ENCODE measurements around the gene ZNF462. TPM values are rescaled to one million over a fixed set of nuclear protein-coding genes. Genes with fewer than 3 reads are reported as not detected.

ZNF462 gene
- polyA plus RNA-seq, 1 donor from 2014 or later = not detected

DNA sequence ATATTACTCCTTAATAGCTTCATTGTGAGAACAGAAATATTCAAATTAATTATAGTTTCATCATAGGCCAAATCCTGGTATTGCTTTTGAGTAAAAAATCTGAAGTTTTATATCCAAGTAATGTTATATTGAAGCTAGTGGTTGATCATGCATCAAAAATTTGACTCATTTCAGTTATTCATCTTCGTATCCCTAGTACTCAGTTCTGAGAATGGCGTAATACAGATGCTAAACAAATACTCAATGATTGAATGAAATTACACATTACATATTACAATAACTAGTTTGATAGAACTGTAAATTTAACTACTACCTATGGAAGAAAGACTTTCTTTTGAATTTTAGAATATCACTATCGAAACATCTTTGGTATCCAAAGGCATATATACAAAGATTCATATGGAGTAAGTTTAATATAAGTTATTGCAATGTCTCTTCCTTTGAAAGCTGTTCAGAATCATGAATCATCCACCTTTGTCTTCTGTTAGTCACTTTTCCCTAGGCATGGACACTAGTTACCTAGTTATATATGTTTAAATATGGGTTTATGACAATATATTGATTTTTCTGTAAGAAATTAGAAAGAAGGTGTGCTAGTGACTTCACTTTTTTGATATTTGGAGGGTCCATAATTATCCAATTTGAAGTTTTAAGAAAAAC, 5.0 kb upstream of the ZNF462 start:
- Mint-ChIP-seq H3K4me1 (peaks cover 0 to 5% (median 0%) of the 10 kb centered on the region in 3 donors), H3K27ac (no peak overlapping the region), H3K36me3 (no peaks in the 10 kb centered on the region), H3K27me3 (peaks cover 40% of the 10 kb centered on the region), H3K9me3 (peaks cover 0 to 4% (median 3%) of the 10 kb centered on the region in 3 donors), H3K4me3 (no peak overlapping the region)

DNA sequence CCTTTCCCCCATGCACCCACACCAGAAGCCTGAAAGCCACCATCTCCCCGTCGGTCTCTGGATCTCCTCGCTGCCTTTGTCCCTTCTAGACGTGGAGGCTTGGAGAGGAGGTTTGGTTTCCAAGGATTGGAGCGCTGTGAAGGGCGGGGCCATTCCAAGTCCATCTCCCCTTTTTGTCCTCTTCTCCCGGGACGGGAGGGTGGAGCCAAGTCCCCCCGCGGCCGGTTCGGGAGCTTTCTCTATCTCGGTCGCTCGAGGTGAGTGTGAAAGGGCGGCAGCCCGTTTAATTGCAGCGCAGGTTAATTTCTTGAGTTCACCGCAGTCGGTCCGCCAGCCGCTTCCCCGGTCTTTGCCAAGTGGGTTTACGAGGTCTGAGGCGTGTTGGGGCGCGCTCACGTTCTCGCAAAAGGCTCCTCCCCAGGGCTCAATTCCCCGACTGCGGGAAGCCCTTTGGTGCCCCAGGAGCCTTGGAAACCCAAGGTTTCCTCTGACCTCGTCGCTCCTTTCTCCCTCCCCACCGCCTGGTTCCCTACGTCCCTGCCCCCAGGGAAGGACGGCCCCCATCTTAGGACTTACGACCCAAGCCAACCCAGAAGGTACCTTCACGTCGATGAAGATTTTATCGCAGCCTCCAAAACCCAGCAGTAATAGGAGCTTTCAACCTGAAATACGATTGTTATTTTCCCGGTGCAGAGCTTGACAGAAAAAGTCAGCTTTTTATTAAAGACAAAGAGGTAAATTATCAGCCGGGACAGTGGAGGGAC, 2.8 kb upstream of the ZNF462 start:
- H3K4me3 Mint-ChIP-seq = peak overlapping the region in 1 of 4 donors; percentile 85
- H3K27me3 Mint-ChIP-seq = peaks cover 55% of the 10 kb centered on the region
- no peaks in the 10 kb centered on the region for H3K36me3 Mint-ChIP-seq
- H3K27ac Mint-ChIP-seq = no peak overlapping the region
- peaks cover 0 to 4% (median 3%) of the 10 kb centered on the region in 3 donors for H3K9me3 Mint-ChIP-seq
- peaks cover 0 to 10% (median 3%) of the 10 kb centered on the region in 3 donors for H3K4me1 Mint-ChIP-seq

DNA sequence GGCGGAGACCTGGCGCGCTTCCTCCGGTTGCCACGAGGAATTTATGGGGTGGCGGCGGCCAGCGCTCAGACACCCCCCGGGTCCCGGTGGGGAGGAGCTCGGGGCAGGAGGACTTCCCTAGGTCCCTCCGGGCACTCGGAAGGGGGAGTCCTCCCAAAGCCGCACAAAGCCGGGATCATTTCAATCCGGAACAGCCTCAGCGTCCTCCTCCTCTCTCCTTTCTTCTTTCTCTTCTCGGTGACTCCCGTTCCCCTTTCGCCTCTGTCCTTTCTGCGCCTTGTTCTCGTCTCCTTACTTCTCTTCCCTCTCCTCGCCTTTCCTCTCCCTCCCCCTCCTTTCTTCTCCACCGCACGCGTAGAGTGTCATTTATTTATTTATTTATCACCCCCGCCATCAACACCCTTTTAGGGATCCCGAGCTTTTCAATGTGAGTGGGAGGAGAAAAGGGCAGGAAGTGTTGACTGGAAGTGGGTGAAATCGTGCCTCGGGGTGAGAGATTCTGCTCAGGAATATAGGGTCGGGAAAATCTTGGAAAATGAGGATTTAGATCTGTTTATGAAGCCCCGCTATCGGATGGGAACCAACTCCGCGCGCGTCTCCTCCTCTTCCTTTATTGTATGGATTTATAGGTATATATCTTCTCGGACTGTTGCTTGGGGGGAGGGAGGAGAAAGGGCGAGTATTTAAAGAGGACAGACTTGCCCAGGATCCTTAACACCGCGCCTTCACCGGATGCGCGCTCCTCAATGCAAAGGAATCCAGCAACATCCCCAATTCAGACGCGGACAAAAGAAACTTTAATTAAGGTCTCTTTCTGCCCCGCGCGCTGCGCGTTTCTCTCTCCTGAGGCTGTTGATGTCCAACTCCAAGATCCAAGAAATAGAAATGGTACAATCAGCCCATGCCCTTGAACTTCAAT, 2.0 kb upstream of the ZNF462 start:
- Mint-ChIP-seq H3K4me1 (peaks cover 0 to 10% (median 3%) of the 10 kb centered on the region in 3 donors), H3K9me3 (peaks cover 0 to 5% (median 3%) of the 10 kb centered on the region in 3 donors), H3K4me3 (peak overlapping the region in 1 of 4 donors; percentile 32), H3K27me3 (peaks cover 57% of the 10 kb centered on the region), H3K36me3 (no peaks in the 10 kb centered on the region), H3K27ac (peak overlapping the region in 1 of 3 donors; percentile 21)

DNA sequence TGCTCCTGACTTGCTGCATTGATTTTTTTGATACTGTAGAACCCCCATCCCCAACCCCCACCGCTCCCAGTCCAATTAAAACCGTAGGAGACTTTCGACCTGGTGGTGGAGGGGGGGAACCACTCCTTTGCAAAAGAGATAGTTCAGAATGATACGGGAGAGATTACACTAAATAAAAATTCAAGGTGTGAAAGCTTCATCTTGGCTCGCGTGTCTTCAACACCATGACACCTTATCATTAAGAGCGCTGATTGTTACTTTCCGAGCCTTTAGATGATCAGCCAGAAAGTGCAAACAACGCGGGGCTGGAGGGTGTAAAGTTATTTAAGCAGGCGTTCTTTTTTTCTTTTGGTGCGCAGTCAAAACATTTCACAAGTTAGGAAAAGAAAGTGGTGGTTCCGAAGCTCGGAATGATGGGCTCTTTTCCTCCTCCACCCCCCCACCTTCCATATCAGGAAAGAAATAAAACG, 1.3 kb upstream of the ZNF462 start:
- no peaks in the 10 kb centered on the region for H3K36me3 Mint-ChIP-seq
- H3K4me1 Mint-ChIP-seq = peaks cover 0 to 10% (median 3%) of the 10 kb centered on the region in 3 donors
- peak overlapping the region in 1 of 3 donors; percentile 21 for H3K27ac Mint-ChIP-seq
- H3K4me3 Mint-ChIP-seq = peak overlapping the region in 1 of 4 donors; percentile 32
- peaks cover 57% of the 10 kb centered on the region for H3K27me3 Mint-ChIP-seq
- H3K9me3 Mint-ChIP-seq = peaks cover 0 to 5% (median 3%) of the 10 kb centered on the region in 3 donors

DNA sequence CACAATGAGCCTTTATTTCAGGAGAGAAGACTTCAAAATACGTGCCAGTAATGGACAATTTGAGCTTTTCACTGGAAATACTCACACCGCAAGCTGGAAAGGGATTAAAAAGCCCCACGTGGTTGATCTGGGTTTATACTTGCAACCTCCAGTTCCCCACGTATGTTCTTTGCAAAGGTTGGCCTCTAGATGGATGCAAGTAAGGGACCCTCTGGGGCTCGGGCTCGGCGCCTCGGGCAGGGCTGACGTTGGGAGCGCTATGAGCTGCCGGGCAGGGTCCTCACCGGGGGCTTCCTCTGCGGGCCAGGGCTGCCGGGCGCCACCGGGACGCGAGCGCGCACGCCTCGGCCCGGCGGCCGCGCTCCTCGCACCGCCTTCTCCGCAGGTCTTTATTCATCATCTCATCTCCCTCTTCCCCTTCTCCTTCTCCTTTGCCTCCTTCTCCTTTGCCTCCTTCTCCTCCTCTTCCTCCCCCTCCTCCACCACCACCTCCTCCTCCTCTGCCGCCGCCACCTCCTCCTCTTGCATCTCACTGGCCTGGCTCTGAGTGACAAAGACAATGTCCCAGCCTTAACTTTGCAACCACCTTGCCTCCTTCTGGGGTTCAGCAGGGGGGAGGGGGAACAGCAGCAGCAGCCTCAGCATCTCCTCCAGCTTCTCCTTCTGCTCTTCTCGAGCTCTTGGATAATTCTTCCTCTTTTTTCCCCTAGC, 701 bp upstream of the ZNF462 start:
- H3K27ac Mint-ChIP-seq = no peak overlapping the region
- peaks cover 0 to 5% (median 3%) of the 10 kb centered on the region in 3 donors for H3K9me3 Mint-ChIP-seq
- H3K27me3 Mint-ChIP-seq = peaks cover 57% of the 10 kb centered on the region

DNA sequence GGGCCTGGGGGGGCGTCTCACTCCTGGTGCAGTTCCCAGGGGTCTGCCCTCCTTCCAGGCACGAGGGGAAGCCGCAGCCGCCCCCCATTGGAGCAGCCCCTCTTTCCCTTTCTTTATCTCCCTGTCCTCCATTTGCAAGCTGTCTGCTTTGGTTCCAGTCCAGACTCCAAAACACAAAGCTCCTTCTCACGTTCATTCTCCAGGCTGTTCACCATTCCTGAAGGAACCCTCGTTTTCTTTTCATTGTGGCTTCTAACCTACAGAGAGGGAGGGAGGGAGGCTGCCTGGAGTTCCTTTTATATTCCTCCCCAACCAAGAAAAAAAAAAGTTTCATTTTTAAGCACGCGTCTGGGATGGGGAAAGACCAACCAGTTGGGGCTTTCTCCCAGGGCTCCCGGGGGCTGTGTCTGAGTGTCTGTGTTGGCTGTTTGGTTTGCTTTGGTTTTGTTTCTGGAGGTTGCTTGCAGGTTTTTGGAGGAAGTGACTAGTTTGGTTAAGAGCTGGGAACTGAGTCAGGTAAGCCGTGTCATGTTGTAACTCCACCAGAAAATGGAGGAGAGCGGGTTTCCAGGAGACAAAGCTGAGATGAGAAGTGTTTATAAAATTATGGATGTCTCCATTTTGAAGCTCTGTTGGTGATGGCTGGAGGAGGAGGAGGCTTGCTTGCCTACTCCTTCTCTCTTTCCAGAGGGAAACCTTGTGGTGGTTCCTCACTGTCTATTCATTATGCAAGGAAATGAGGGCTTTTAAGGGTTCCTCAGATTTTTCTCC, 1.6 kb downstream of the ZNF462 start:
- no peaks in the 10 kb centered on the region for H3K36me3 Mint-ChIP-seq
- H3K4me1 Mint-ChIP-seq = peaks cover 0 to 10% (median 3%) of the 10 kb centered on the region in 3 donors
- H3K27me3 Mint-ChIP-seq = peaks cover 48% of the 10 kb centered on the region
- H3K4me3 Mint-ChIP-seq = peak overlapping the region in 3 of 4 donors; percentile 57 to 79 (median 63)
- peaks cover 0 to 3% (median 0%) of the 10 kb centered on the region in 3 donors for H3K9me3 Mint-ChIP-seq
- no peak overlapping the region for H3K27ac Mint-ChIP-seq

More for the DNA sequence above, 701 bp upstream of the ZNF462 start:
- Mint-ChIP-seq H3K4me3 (peak overlapping the region in 2 of 4 donors; percentile 59 to 86), H3K4me1 (peaks cover 0 to 10% (median 3%) of the 10 kb centered on the region in 3 donors), H3K36me3 (no peaks in the 10 kb centered on the region)

DNA sequence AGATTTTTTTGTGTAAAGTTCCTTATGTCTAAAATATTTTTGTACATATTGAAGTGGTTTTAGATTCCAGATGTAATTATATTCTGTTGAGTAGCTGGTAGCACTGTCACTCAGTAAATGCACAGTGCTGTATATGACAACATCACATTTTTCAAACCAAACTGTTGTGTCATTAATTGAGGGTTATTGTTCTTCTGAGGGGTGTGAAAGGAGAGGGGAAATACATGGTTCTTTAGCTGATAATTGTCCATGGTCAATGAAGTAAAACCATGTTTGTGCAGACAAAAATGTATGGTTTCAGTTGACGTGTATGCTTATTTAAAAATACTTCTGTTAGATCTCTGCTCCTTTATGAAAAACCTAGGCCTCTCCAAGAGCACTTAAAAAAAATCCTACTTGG, 3.3 kb downstream of the ZNF462 start:
- Mint-ChIP-seq H3K36me3 (no peaks in the 10 kb centered on the region), H3K27ac (no peak overlapping the region), H3K4me3 (no peak overlapping the region), H3K9me3 (peaks cover 0 to 3% (median 0%) of the 10 kb centered on the region in 3 donors), H3K4me1 (peaks cover 0 to 10% (median 3%) of the 10 kb centered on the region in 3 donors), H3K27me3 (peaks cover 33% of the 10 kb centered on the region)

DNA sequence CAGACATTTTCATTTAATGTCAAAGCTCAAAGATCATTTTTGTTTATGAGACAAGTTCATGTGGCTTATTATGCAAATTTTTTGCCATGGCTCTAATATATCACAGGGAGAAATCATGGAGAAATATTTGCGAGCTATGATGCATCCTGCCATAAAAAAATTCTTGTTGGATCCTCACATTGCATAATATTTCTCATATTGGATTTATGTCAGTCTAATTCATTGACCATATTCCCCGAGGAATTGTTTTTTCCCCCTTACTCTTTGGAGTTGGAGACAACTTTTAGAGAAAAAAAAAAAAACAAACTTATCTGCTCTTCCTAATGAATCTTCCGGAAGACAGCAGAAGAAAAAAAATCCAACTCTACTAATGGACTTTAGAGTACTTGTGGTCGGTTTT, 4.3 kb downstream of the ZNF462 start:
- Mint-ChIP-seq H3K27ac (no peak overlapping the region), H3K27me3 (peaks cover 25% of the 10 kb centered on the region), H3K4me1 (peaks cover 0 to 8% (median 3%) of the 10 kb centered on the region in 3 donors), H3K9me3 (peaks cover 0 to 3% (median 0%) of the 10 kb centered on the region in 3 donors), H3K4me3 (no peak overlapping the region), H3K36me3 (no peaks in the 10 kb centered on the region)

DNA sequence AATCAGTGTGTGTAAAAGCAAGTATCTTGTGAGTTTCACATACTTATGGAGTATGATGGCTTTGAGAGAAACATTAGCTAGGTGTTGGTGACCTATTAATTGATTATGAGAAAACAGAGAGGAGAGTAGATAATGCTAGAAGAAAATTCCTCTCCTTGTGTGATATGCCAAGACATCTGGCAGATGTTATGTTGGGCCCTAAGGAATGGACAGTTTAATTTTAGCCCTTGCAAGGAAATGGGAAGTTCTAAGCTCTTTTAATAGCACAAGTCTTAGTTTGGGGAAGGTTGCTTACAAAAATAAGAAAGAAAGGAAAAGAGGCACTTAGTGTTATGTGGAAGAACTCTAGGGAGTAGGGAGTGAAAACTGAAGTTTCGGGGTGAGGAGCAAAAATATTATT, 5.1 kb downstream of the ZNF462 start:
- no peak overlapping the region for H3K27ac Mint-ChIP-seq
- peaks cover 0 to 2% (median 0%) of the 10 kb centered on the region in 3 donors for H3K9me3 Mint-ChIP-seq
- H3K4me1 Mint-ChIP-seq = peaks cover 0 to 4% (median 3%) of the 10 kb centered on the region in 3 donors
- no peak overlapping the region for H3K4me3 Mint-ChIP-seq
- H3K36me3 Mint-ChIP-seq = no peaks in the 10 kb centered on the region
- peaks cover 18% of the 10 kb centered on the region for H3K27me3 Mint-ChIP-seq

DNA sequence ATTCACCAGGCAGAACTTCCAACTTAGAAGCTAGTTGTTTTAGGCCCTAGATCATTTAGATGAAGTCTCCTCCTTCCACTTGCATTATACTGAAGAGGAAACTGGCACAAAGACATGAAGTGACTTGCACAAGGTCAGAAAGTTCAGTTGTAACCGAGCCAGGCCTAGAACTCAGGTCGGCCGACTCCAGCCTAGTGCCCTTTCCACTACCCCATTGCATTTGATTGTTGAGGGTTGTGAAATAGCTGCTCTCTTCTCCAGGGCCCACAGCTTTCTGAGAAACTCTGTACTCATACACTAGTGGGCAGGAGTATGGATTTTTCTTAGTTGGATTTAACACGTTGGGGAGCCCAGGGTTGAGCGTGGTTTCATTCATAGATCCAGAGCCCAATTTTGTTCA, 5.6 kb downstream of the ZNF462 start:
- no peaks in the 10 kb centered on the region for H3K36me3 Mint-ChIP-seq

DNA sequence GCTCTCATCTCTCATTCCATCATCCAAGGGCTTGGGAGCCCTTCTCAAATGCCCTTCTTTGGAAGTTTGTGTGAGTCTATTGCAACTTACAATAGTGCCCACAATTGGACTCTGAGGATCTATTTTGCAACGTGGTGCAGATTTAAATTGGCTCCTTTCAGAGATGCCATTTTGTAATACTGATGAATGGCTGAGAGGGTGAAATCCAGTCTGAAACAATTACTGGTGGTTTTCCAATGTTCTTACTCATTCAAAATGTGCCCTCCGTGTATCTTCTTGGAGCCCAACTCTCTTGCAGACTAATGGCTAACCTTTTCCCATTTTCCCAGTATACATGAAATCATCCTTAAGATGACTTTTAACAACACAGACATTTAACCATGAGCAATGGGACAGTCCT, 6.1 kb downstream of the ZNF462 start:
- no peak overlapping the region for H3K4me3 Mint-ChIP-seq
- H3K27me3 Mint-ChIP-seq = peaks cover 11% of the 10 kb centered on the region
- peaks cover 0 to 2% (median 0%) of the 10 kb centered on the region in 3 donors for H3K4me1 Mint-ChIP-seq
- no peak overlapping the region for H3K27ac Mint-ChIP-seq
- peaks cover 0 to 2% (median 0%) of the 10 kb centered on the region in 3 donors for H3K9me3 Mint-ChIP-seq
- no peaks in the 10 kb centered on the region for H3K36me3 Mint-ChIP-seq

More for the DNA sequence above, 5.6 kb downstream of the ZNF462 start:
- peaks cover 14% of the 10 kb centered on the region for H3K27me3 Mint-ChIP-seq
- H3K4me3 Mint-ChIP-seq = no peak overlapping the region
- peaks cover 0 to 2% (median 0%) of the 10 kb centered on the region in 3 donors for H3K9me3 Mint-ChIP-seq
- H3K27ac Mint-ChIP-seq = no peak overlapping the region
- peaks cover 0 to 2% (median under 1%) of the 10 kb centered on the region in 3 donors for H3K4me1 Mint-ChIP-seq

DNA sequence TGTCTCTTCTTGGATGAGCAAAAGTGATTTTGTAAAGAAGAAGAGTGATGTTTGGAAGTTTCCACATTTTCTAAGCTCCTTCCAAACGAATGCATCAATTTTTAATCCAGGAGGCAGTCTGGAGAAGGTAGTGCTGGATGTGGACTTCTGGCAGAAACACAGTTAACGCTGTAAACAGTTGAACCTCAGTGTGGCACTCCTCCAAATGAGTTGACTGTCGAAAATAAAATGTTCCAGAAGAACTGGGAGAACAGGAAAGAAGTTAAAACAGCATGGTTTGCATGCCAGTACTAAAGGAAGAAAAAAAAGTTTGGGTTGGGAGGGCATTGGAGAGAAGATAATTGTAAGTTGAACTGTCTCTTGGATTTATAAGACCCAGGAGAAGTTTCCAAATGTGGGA, 6.5 kb downstream of the ZNF462 start:
- Mint-ChIP-seq H3K9me3 (peaks cover 0 to 2% (median 0%) of the 10 kb centered on the region in 3 donors), H3K4me1 (peaks cover 0 to under 1% (median 0%) of the 10 kb centered on the region in 3 donors), H3K4me3 (no peak overlapping the region), H3K27me3 (peaks cover 8% of the 10 kb centered on the region), H3K27ac (no peak overlapping the region), H3K36me3 (no peaks in the 10 kb centered on the region)

DNA sequence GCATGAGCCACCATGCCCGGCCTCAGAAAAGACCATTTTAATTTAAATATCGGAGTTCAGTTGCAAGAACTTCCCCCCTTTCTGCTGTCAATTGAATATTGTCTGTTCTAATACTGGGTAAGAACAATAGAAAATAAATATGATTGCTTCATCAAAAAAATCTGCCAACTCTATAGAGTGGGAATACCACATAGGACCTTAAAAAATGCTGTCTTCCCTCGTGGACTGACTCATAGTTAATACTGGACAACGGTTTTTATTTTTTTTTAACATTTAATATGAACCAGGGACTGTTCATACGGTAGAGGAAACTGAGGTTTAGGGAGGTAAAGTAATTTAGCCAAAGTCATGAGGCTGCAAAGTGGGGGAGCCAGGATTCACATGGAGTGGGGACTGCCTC, 9.7 kb downstream of the ZNF462 start:
- H3K4me1 Mint-ChIP-seq = no peaks in the 10 kb centered on the region
- peaks cover 2% of the 10 kb centered on the region for H3K27me3 Mint-ChIP-seq
- H3K36me3 Mint-ChIP-seq = no peaks in the 10 kb centered on the region

More for the DNA sequence above, 9.7 kb downstream of the ZNF462 start:
- H3K4me3 Mint-ChIP-seq = no peak overlapping the region
- H3K27ac Mint-ChIP-seq = no peak overlapping the region
- H3K9me3 Mint-ChIP-seq = no peaks in the 10 kb centered on the region

Measured in IgD-negative memory B cell (primary cell).